WERI-Rb-1 (cell line): ENCODE data around the gene SIN3B.

ENCODE experiments used
- DNase-seq: peaks from one replicate; pipeline ENCODE4 v3.0.0-alpha.2; 2020
- H3K27ac ChIP-seq: fragments of 250-450 bp; sonication (Bioruptor Pico); 2 replicates; pipeline ENCODE4 v1.5.1; 2020; ENCODE audit warnings: mild to moderate bottlenecking, moderate library complexity
- H3K27me3 ChIP-seq: fragments of 250-450 bp; sonication (Bioruptor Pico); 2 replicates; pipeline ENCODE4 v1.5.1; 2021; ENCODE audit warnings: mild to moderate bottlenecking, low read depth, moderate library complexity; ENCODE audit not compliant: insufficient read depth, severe bottlenecking
- H3K36me3 ChIP-seq: fragments of 250-450 bp; sonication (Bioruptor Pico); 2 replicates; pipeline ENCODE4 v1.5.1; 2020; ENCODE audit warnings: mild to moderate bottlenecking, moderate library complexity
- H3K4me3 ChIP-seq: 2 replicates; pipeline ENCODE4 v1.5.1; 2011; ENCODE audit warnings: low read depth, mild to moderate bottlenecking, control low read depth, low read length
- H3K9me3 ChIP-seq: fragments of 250-450 bp; sonication (Bioruptor Pico); 2 replicates; pipeline ENCODE4 v1.5.1; 2021; ENCODE audit warnings: mild to moderate bottlenecking, moderate library complexity; ENCODE audit not compliant: severe bottlenecking
- CTCF ChIP-seq: IDR thresholded peaks from 2 replicates; pipeline ENCODE4 v1.5.1; 2011; ENCODE audit warnings: low read depth, mild to moderate bottlenecking, control low read depth, inconsistent platforms, low read length

The SIN3B gene

GRCh38 chr19:16922592-16922934 lies 93.4 kb downstream of the SIN3B start:
- TF ChIP-seq CTCF: no peak
- H3K36me3 ChIP-seq: no peaks in the 10 kb centered on the region
- no peak for DNase-seq

GRCh38 chr19:16922949-16923348 lies 93.8 kb downstream of the SIN3B start:
- H3K27ac ChIP-seq: no peak overlapping the region
- peaks cover 9% of the 10 kb centered on the region for H3K9me3 ChIP-seq
- no peak for TF ChIP-seq CTCF

More at GRCh38 chr19:16922592-16922934, 93.4 kb downstream of the SIN3B start:
- no peak overlapping the region for H3K27ac ChIP-seq
- H3K4me3 ChIP-seq: no peak overlapping the region
- H3K27me3 ChIP-seq: no peaks in the 10 kb centered on the region
- H3K9me3 ChIP-seq: peaks cover 7% of the 10 kb centered on the region

GRCh38 chr19:16927883-16928282 lies 98.7 kb downstream of the SIN3B start:
- H3K36me3 ChIP-seq: no peaks in the 10 kb centered on the region
- DNase-seq: no peak
- no peaks in the 10 kb centered on the region for H3K27me3 ChIP-seq
- TF ChIP-seq CTCF: no peak
- no peak overlapping the region for H3K27ac ChIP-seq
- H3K9me3 ChIP-seq: peaks cover 13% of the 10 kb centered on the region
- no peak overlapping the region for H3K4me3 ChIP-seq

More at GRCh38 chr19:16922949-16923348, 93.8 kb downstream of the SIN3B start:
- Histone ChIP-seq H3K4me3 (no peak overlapping the region), H3K27me3 (no peaks in the 10 kb centered on the region), H3K36me3 (no peaks in the 10 kb centered on the region)
- no peak for DNase-seq

GRCh38 chr19:16928351-16928750 lies 99.2 kb downstream of the SIN3B start:
- Histone ChIP-seq H3K27ac (no peak overlapping the region), H3K27me3 (no peaks in the 10 kb centered on the region), H3K36me3 (no peaks in the 10 kb centered on the region), H3K9me3 (peaks cover 13% of the 10 kb centered on the region), H3K4me3 (no peak overlapping the region)
- no peak for DNase-seq
- TF ChIP-seq CTCF: no peak

- Histone ChIP-seq H3K27me3 (no peaks in the 10 kb centered on the region), H3K4me3 (no peak overlapping the region), H3K9me3 (peaks cover 13% of the 10 kb centered on the region), H3K27ac (no peak overlapping the region), H3K36me3 (no peaks in the 10 kb centered on the region)
- TF ChIP-seq CTCF: no peak
- no peak for DNase-seq
Observed at GRCh38 chr19:16928916-16929315, 99.7 kb downstream of the SIN3B start.
